Osteocyte (in vitro differentiated cells): ENCODE data around the gene RNF39. TPM values are rescaled to one million over a fixed set of nuclear protein-coding genes. Genes with fewer than 3 reads are reported as not detected.
"Not testable (repeated sequence)": the region's sequence is repeated elsewhere in the genome, so short reads cannot be mapped to it uniquely, and the experiment has no call there.

Source experiments
- DNase-seq: peaks from one replicate; pipeline ENCODE4 v3.0.0; 2021; ENCODE audit warnings: mixed read lengths; ENCODE audit not compliant: unreplicated experiment; ENCODE audit errors: extremely low spot score
- H3K27ac Mint-ChIP-seq: one replicate; pipeline ENCODE4 v1.8.0; 2021; ENCODE audit warnings: mild to moderate bottlenecking, mixed read lengths; ENCODE audit not compliant: unreplicated experiment
- H3K27me3 Mint-ChIP-seq: one replicate; pipeline ENCODE4 v1.8.0; 2021; ENCODE audit warnings: mixed read lengths; ENCODE audit not compliant: unreplicated experiment
- H3K36me3 Mint-ChIP-seq: one replicate; pipeline ENCODE4 v1.8.0; 2021; ENCODE audit warnings: mixed read lengths; ENCODE audit not compliant: unreplicated experiment
- H3K4me1 Mint-ChIP-seq: one replicate; pipeline ENCODE4 v1.8.0; 2021; ENCODE audit warnings: mixed read lengths; ENCODE audit not compliant: unreplicated experiment
- H3K4me3 Mint-ChIP-seq: one replicate; pipeline ENCODE4 v1.8.0; 2021; ENCODE audit warnings: mild to moderate bottlenecking, moderate library complexity, mixed read lengths; ENCODE audit not compliant: unreplicated experiment
- H3K9me3 Mint-ChIP-seq: one replicate; pipeline ENCODE4 v1.8.0; 2021; ENCODE audit warnings: mixed read lengths; ENCODE audit not compliant: unreplicated experiment
- CTCF ChIP-seq: fragments of 200-600 bp; sonication (generic); IDR thresholded peaks from 2 replicates; pipeline ENCODE4 v1.5.0; 2021; ENCODE audit warnings: antibody characterized with exemption, mild to moderate bottlenecking, moderate library complexity
- long read RNA-seq: library from polyadenylated mRNA; unstranded; transcript quantifications from one replicate; pipeline ENCODE4 v2.0.0, GENCODE V29; 2021
- total RNA-seq: library from RNA; stranded (reverse); gene quantifications from 2 replicates; pipeline ENCODE4 v1.2.1, GENCODE V29; 2021

Gene RNF39
- total RNA-seq = not detected in 2 replicates
- long read RNA-seq = 0 reads

GRCh38 chr6:30075094-30075789, at the start of gene RNF39:
Gene RNF39, minus strand, starts transcription at chr6:30075769. Its CDS starts 184 bp downstream, at chr6:30075585.
- no peak for DNase-seq
- no peak within 1 kb of the TSS for H3K27ac Mint-ChIP-seq
- H3K9me3 Mint-ChIP-seq = no peaks in the 10 kb centered on the region
- peaks cover 36% of the 10 kb centered on the region for H3K4me1 Mint-ChIP-seq
- no peak for TF ChIP-seq CTCF
- peak within 1 kb of the TSS; percentile 66 for H3K4me3 Mint-ChIP-seq
- peaks cover 90% of the 10 kb centered on the region for H3K27me3 Mint-ChIP-seq
- H3K36me3 Mint-ChIP-seq = peaks cover 19% of the 10 kb centered on the region

- peaks cover 4% of the 10 kb centered on the region for H3K4me1 Mint-ChIP-seq
- no peak overlapping the region for H3K4me3 Mint-ChIP-seq
- no peak overlapping the region for H3K27ac Mint-ChIP-seq
- no peaks in the 10 kb centered on the region for H3K36me3 Mint-ChIP-seq
- H3K27me3 Mint-ChIP-seq = peaks cover 61% of the 10 kb centered on the region
- no peak for TF ChIP-seq CTCF
- DNase-seq = no peak
- H3K9me3 Mint-ChIP-seq = no peaks in the 10 kb centered on the region
These were observed 46.9 kb upstream of the RNF39 start for GRCh38 chr6:30122515-30122914.

GRCh38 chr6:30121446-30122366, 46.1 kb upstream of the RNF39 start:
- no peaks in the 10 kb centered on the region for H3K36me3 Mint-ChIP-seq
- H3K4me3 Mint-ChIP-seq = no peak overlapping the region

GRCh38 chr6:30118691-30119090, 43.1 kb upstream of the RNF39 start:
- H3K4me1 Mint-ChIP-seq, DNase-seq, H3K27ac Mint-ChIP-seq, H3K9me3 Mint-ChIP-seq, H3K4me3 Mint-ChIP-seq, H3K36me3 Mint-ChIP-seq: not testable (repeated sequence)
- H3K27me3 Mint-ChIP-seq = peaks cover 50% of the 10 kb centered on the region

More at GRCh38 chr6:30121446-30122366, 46.1 kb upstream of the RNF39 start:
- TF ChIP-seq CTCF = no peak
- H3K9me3 Mint-ChIP-seq = no peaks in the 10 kb centered on the region
- no peak overlapping the region for H3K27ac Mint-ChIP-seq
- no peaks in the 10 kb centered on the region for H3K4me1 Mint-ChIP-seq
- peaks cover 54% of the 10 kb centered on the region for H3K27me3 Mint-ChIP-seq
- DNase-seq = peak; percentile 56

GRCh38 chr6:30116724-30117123, 41.2 kb upstream of the RNF39 start:
- H3K4me3 Mint-ChIP-seq = no peak overlapping the region
- H3K4me1 Mint-ChIP-seq = no peaks in the 10 kb centered on the region
- no peak overlapping the region for H3K27ac Mint-ChIP-seq
- H3K27me3 Mint-ChIP-seq = peaks cover 61% of the 10 kb centered on the region
- no peaks in the 10 kb centered on the region for H3K9me3 Mint-ChIP-seq
- no peak for TF ChIP-seq CTCF
- DNase-seq = no peak
- no peaks in the 10 kb centered on the region for H3K36me3 Mint-ChIP-seq
